Measurements from ENCODE around the gene ROBO1.

DNA sequence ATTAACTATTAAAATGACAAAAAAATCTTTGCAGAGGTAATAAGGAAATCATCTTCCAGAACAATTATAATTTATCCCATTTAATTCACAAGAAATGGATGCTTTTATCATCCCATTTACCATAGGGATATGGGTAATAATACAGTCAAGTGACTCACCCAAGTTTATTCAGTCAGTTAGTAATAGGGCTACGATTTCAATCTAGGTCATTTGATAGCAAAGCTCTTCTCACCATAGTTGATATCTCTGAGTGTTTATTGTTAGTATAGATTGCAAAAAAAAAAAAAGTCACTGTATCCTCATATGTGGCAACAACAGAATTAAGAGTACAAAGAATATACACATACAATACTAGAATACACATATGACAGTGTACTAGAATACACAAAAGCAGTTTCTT lies 797.1 kb downstream of the ROBO1 start:
- no peak for TF ChIP-seq EZH2 (IDR thresholded peaks at IDR 0.05; ENCODE audit: borderline replicate concordance, insufficient read depth, low read depth, low read length, poor library complexity, severe bottlenecking)
- TF ChIP-seq, protein P1, sequence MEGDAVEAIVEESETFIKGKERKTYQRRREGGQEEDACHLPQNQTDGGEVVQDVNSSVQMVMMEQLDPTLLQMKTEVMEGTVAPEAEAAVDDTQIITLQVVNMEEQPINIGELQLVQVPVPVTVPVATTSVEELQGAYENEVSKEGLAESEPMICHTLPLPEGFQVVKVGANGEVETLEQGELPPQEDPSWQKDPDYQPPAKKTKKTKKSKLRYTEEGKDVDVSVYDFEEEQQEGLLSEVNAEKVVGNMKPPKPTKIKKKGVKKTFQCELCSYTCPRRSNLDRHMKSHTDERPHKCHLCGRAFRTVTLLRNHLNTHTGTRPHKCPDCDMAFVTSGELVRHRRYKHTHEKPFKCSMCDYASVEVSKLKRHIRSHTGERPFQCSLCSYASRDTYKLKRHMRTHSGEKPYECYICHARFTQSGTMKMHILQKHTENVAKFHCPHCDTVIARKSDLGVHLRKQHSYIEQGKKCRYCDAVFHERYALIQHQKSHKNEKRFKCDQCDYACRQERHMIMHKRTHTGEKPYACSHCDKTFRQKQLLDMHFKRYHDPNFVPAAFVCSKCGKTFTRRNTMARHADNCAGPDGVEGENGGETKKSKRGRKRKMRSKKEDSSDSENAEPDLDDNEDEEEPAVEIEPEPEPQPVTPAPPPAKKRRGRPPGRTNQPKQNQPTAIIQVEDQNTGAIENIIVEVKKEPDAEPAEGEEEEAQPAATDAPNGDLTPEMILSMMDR (IDR thresholded peaks at IDR 0.05), result no peak

Measured in B cell (primary cell).